ENCODE results near the gene NTRK3.

Gene NTRK3

GRCh38 chr15:88046576-88047129 lies 209.9 kb downstream of the NTRK3 start:
- H3K4me3 ChIP-seq (ENCODE audit: control insufficient read depth, low read depth, low read length): no peak overlapping the region
- TF ChIP-seq CTCF (conservative IDR thresholded peaks at IDR 0.05; ENCODE audit: control insufficient read depth, insufficient read depth, low read depth, low read length): no peak
- no peak for DNase-seq (ENCODE audit: low read depth)

GRCh38 chr15:88043396-88043795 lies 213.1 kb downstream of the NTRK3 start:
- DNase-seq (ENCODE audit: low read depth): no peak
- no peak for TF ChIP-seq CTCF (conservative IDR thresholded peaks at IDR 0.05; ENCODE audit: control insufficient read depth, insufficient read depth, low read depth, low read length)
- no peak overlapping the region for H3K4me3 ChIP-seq (ENCODE audit: control insufficient read depth, low read depth, low read length)

- H3K4me3 ChIP-seq (ENCODE audit: control insufficient read depth, low read depth, low read length): no peak overlapping the region
- DNase-seq (ENCODE audit: low read depth): no peak
- no peak for TF ChIP-seq CTCF (conservative IDR thresholded peaks at IDR 0.05; ENCODE audit: control insufficient read depth, insufficient read depth, low read depth, low read length)
Measured at GRCh38 chr15:88042047-88042446, 214.5 kb downstream of the NTRK3 start.

- no peak for TF ChIP-seq CTCF (conservative IDR thresholded peaks at IDR 0.05; ENCODE audit: control insufficient read depth, insufficient read depth, low read depth, low read length)
- no peak overlapping the region for H3K4me3 ChIP-seq (ENCODE audit: control insufficient read depth, low read depth, low read length)
- DNase-seq (ENCODE audit: low read depth): no peak
Measured at GRCh38 chr15:88040516-88040915, 216.0 kb downstream of the NTRK3 start.

GRCh38 chr15:88038261-88038660 lies 218.3 kb downstream of the NTRK3 start:
- no peak overlapping the region for H3K4me3 ChIP-seq (ENCODE audit: control insufficient read depth, low read depth, low read length)
- DNase-seq (ENCODE audit: low read depth): no peak
- no peak for TF ChIP-seq CTCF (conservative IDR thresholded peaks at IDR 0.05; ENCODE audit: control insufficient read depth, insufficient read depth, low read depth, low read length)

GRCh38 chr15:88036154-88036839 lies 220.2 kb downstream of the NTRK3 start:
- DNase-seq (ENCODE audit: low read depth): no peak

More at GRCh38 chr15:88036154-88036839, 220.2 kb downstream of the NTRK3 start:
- no peak for TF ChIP-seq CTCF (conservative IDR thresholded peaks at IDR 0.05; ENCODE audit: control insufficient read depth, insufficient read depth, low read depth, low read length)
- H3K4me3 ChIP-seq (ENCODE audit: control insufficient read depth, low read depth, low read length): no peak overlapping the region

Data from fibroblast of mammary gland (primary cell).